ENCODE data around the gene HMOX2. TPM values are rescaled to one million over a fixed set of nuclear protein-coding genes. Genes with fewer than 3 reads are reported as not detected.

Gene HMOX2
- total RNA-seq, 1 experiment from 2014 or later = 42.6 TPM

GRCh38 chr16:4539716-4540284 is 63.6 kb downstream of the HMOX2 start:
- ATAC-seq (no peak), DNase-seq (ENCODE audit: low spot score) (no peak)
- Mint-ChIP-seq H3K4me3 (no peak overlapping the region), H3K9me3 (peaks cover 14% of the 10 kb centered on the region), H3K27me3 (ENCODE audit: low read depth) (peaks cover 32% of the 10 kb centered on the region), H3K27ac (no peak overlapping the region), H3K36me3 (peaks cover 25% of the 10 kb centered on the region), H3K4me1 (peaks cover 28% of the 10 kb centered on the region)
- POLR2A ChIA-PET = interaction anchor here (1.6 kb wide), 1 partner anchor 9 kb away, joined by 15 read pairs; no protein-coding TSS in a partner anchor
- CTCF ChIA-PET = interaction anchor here (1.1 to 4.0 kb wide), 4 partner anchors 9 to 46 kb away, joined by 3 to 23 read pairs (median 12); no protein-coding TSS in a partner anchor
- TF ChIP-seq ATF6 (CRISPR knock-in tag; IDR thresholded peaks at IDR 0.05) (no peak), KAT7 (CRISPR knock-in tag; IDR thresholded peaks at IDR 0.05; ENCODE audit: borderline replicate concordance) (no peak), ZNF423 (CRISPR knock-in tag; IDR thresholded peaks at IDR 0.05) (no peak), IRF2 (CRISPR knock-in tag; IDR thresholded peaks at IDR 0.05; ENCODE audit: borderline replicate concordance, low read depth) (no peak)

- ChIA-PET POLR2A (no interaction called here), CTCF (interaction anchor here (0.9 to 2.3 kb wide), 3 partner anchors 26 to 41 kb away, joined by 3 to 11 read pairs (median 7); no protein-coding TSS in a partner anchor)
- DNase-seq (ENCODE audit: low spot score) = no peak
- no peak overlapping the region for H3K27ac Mint-ChIP-seq
- no peak for ATAC-seq
- peaks cover 28% of the 10 kb centered on the region for H3K27me3 Mint-ChIP-seq (ENCODE audit: low read depth)
- H3K4me1 Mint-ChIP-seq = no peaks in the 10 kb centered on the region
- TF ChIP-seq TEAD1 (CRISPR knock-in tag; IDR thresholded peaks at IDR 0.05) (no peak), ZNF671 (CRISPR knock-in tag; IDR thresholded peaks at IDR 0.05) (no peak), ATF1 (CRISPR knock-in tag; IDR thresholded peaks at IDR 0.05) (no peak), ELF4 (CRISPR knock-in tag; IDR thresholded peaks at IDR 0.05; ENCODE audit: low read depth) (no peak), GRHL2 (CRISPR knock-in tag; IDR thresholded peaks at IDR 0.05; ENCODE audit: insufficient replicate concordance, severe bottlenecking) (no peak), ESRRA (CRISPR knock-in tag; IDR thresholded peaks at IDR 0.05; ENCODE audit: borderline replicate concordance) (no peak), ATF6 (CRISPR knock-in tag; IDR thresholded peaks at IDR 0.05) (no peak), ZNF396 (CRISPR knock-in tag; IDR thresholded peaks at IDR 0.05; ENCODE audit: borderline replicate concordance) (no peak)
- TF ChIP-seq, protein P1, sequence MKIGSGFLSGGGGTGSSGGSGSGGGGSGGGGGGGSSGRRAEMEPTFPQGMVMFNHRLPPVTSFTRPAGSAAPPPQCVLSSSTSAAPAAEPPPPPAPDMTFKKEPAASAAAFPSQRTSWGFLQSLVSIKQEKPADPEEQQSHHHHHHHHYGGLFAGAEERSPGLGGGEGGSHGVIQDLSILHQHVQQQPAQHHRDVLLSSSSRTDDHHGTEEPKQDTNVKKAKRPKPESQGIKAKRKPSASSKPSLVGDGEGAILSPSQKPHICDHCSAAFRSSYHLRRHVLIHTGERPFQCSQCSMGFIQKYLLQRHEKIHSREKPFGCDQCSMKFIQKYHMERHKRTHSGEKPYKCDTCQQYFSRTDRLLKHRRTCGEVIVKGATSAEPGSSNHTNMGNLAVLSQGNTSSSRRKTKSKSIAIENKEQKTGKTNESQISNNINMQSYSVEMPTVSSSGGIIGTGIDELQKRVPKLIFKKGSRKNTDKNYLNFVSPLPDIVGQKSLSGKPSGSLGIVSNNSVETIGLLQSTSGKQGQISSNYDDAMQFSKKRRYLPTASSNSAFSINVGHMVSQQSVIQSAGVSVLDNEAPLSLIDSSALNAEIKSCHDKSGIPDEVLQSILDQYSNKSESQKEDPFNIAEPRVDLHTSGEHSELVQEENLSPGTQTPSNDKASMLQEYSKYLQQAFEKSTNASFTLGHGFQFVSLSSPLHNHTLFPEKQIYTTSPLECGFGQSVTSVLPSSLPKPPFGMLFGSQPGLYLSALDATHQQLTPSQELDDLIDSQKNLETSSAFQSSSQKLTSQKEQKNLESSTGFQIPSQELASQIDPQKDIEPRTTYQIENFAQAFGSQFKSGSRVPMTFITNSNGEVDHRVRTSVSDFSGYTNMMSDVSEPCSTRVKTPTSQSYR (CRISPR knock-in tag; IDR thresholded peaks at IDR 0.05) = no peak
- H3K9me3 Mint-ChIP-seq = peaks cover 8% of the 10 kb centered on the region
- H3K4me3 Mint-ChIP-seq = no peak overlapping the region
- H3K36me3 Mint-ChIP-seq = peaks cover 11% of the 10 kb centered on the region
These were observed 68.3 kb downstream of the HMOX2 start for GRCh38 chr16:4544473-4544872.

- Mint-ChIP-seq H3K4me1 (no peaks in the 10 kb centered on the region), H3K4me3 (no peak overlapping the region), H3K27ac (no peak overlapping the region), H3K36me3 (no peaks in the 10 kb centered on the region), H3K27me3 (ENCODE audit: low read depth) (peaks cover 7% of the 10 kb centered on the region; the same call in 1 of the 2 replicates), H3K9me3 (no peaks in the 10 kb centered on the region)
- ChIA-PET POLR2A (interaction anchor here (1.1 to 2.0 kb wide), 3 partner anchors 9 to 68 kb away, joined by 4 to 15 read pairs (median 6); partner anchors contain the start of gene CDIP1), CTCF (interaction anchor here (0.6 to 9.1 kb wide), 40 partner anchors 9 to 170 kb away, joined by 3 to 115 read pairs (median 6); partner anchors contain the start of genes CDIP1, HMOX2, MGRN1 and NMRAL1)
- DNase-seq (ENCODE audit: low spot score) = no peak
- no peak for TF ChIP-seq FOXP1 (CRISPR knock-in tag; IDR thresholded peaks at IDR 0.05; ENCODE audit: borderline replicate concordance)
- ATAC-seq = no peak
These were observed 71.9 kb downstream of the HMOX2 start for GRCh38 chr16:4548124-4548523.

All from WTC11 (cell line).